Measurements from ENCODE around the gene MASP2.
"Not testable (repeated sequence)": the region's sequence is repeated elsewhere in the genome, so short reads cannot be mapped to it uniquely, and the experiment has no call there.

MASP2 gene

DNA sequence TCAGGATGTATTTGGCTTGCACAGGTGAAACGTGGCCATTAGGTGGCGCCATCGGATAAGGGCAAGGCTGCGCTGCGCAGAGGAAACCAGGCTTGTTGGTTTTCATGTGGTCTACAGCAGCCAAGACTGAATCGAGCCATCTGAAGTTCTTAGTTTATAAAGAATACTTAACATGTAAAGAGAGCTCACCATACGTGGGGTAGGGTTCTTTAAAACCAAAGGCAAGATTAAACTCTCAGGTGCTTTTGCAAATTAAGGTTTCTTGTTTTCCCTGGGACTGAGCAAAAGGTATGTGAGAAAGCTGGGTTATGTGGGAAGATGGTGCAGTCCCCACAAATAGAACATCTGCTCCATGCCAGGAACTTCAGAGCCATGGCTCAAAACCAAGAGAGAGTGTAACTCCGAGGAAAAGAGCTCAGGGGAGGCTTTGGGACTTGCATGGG is 9.3 kb downstream of the MASP2 start:
- peak; percentile 78 for DNase-seq (ENCODE audit: low spot score)

DNA sequence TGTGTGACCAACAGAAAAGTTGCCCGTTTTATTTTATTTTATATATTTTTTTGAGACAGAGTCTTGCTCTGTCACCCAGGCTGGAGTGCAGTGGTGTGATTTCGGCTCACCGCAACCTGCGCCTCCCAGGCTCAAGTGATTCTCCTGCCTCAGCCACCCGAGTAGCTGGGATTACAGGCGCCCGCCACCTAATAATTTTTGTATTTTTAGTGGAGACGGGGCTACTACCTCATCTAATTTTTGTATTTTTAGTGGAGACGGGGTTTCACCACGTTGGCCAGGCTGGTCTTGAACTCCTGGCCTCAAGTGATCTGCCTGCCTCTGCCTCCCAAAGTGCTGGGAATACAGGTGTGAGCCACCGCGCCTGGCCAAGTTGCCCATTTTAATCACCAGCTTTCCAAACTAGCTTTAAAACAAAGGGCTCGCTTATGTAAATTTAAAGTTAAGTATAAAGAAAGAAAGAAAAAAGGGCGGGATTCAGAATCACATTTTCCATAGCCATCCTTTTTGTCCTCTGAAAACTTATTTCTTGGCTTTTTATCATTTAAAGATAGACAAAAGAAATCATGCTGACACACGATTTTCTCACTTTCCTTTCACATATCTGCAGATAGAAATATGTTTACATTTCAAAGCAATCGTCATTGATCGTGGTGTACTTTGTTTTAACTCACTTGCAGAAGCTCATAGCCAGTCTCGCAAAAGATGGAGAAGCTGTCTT is 9.9 kb downstream of the MASP2 start:
- not testable (repeated sequence) for DNase-seq (ENCODE audit: low spot score)

DNA sequence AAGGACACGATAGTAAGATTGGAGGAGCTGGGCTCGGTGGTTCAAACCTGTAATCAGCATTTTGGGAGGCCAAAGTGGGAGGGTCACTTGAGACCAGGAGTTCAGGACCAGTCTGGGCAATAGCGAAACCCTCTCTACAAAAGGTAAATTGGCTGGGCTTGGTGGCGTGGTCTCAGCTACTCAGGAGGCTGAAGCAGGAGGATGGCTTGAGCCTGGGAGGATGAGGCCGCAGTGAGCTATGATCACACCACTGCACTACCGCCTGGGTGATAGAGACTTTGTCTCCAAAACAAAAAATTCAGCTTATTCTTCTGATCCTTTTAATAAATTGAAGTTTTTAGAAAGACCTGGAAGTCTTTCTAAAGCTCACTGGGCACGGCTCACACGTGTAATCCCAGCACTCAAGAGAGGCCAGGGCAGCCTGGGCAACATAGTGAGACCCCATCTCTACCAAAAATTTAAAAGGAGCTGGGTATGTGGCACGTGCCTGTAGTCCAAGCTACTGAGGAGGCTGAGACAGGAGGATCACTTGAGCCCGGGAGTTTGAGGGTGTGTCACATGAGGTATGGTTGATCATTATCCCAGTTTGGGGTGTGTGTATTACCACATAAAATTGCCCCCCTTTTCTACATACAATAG is 15.3 kb downstream of the MASP2 start:
- no peak for DNase-seq (ENCODE audit: low spot score)

DNA sequence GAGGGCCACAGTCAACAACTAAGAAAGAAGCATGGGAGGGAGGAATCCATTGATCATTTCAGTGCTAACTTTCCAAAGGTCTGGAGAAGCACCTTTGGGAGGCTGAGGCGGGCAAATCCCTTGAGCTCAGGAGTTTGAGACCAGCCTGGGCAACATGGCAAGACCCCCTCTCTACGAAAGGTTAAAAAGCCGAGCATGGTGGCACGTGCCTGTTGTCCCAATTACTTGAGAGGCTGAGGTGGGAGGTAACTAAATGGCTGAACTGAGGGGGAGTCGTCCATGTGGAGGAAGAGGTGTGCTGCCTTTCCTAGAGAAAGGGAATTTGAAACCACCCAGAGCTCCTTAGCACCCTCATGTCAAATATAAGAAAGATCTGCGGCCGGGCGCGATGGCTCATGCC is 16.2 kb downstream of the MASP2 start:
- DNase-seq (ENCODE audit: low spot score), result no peak

DNA sequence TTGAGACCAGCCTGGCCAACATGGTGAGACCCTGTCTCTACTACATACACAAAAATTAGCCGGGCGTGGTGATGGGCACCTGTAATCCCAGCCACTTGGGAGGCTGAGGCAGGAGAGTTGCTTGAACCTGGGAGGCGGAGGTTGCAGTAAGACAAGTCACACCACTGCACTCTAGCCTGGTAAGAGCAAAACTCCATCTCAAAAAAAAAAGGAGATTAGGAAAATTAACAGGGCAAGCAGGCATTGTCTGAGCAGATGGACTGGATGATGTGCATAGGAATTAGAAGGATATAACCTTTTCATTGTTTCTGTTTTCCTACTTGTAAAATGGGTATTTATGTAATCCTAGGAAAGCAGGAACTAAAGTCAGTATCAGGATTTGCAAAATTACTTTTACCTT is 19.0 kb downstream of the MASP2 start:
- DNase-seq (ENCODE audit: low spot score), result no peak

DNA sequence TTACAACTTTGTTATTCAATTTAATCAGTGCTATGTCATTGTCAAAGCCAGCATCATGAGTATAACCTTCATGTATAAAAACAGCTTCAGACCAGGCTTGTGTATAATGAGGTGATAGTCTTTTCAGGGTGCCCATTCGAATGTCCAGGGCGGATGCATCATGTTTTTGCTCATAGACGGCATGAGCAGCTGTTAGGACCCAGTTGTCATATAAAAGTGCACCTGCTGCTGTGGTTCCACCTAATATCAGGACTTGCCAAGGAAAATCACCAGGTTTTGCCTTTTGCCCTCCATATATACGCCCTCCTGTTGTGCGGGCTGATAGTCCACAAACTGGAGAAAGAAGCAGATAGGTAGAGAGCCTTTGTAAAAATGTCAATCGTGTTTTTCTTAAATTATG is 19.7 kb downstream of the MASP2 start:
- DNase-seq (ENCODE audit: low spot score), result no peak

DNA sequence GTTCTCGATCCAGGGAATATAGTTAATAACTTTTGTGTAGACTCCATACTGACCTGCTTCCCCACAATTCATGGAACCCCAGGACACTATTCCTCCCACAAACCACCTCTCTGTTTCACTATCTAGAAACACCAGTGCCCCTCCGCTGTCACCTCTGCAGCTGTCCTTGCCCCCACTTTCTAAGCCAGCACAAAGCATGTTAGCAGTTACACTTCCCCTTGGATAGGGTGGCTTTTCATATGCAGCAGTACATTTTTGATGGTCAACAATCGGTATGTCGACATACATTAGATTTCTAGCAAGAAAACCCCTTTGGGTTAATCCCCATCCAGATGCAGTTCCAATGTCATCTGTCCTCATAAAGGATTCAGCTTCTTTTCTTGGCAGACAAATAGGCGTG is 20.1 kb downstream of the MASP2 start:
- DNase-seq (ENCODE audit: low spot score), result no peak

DNA sequence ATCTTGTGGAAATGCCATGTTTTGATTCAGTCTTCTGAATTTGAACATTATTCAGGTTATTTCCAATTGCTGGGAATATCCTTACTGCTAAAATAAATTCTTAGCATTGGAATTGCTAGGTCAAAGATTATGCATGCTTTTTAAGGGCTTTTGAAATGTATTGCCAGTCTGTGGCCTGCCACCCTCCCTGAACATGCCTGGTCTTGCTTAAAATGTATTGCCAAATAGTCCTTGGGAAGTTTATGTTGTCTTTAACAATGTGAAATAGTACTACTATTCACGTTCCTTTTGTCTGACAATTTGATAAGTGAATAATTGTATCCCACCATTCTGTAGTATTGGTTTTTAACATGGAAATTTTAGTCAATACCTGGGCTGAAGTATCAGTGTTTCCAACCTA is 21.0 kb downstream of the MASP2 start:
- DNase-seq (ENCODE audit: low spot score), result no peak

DNA sequence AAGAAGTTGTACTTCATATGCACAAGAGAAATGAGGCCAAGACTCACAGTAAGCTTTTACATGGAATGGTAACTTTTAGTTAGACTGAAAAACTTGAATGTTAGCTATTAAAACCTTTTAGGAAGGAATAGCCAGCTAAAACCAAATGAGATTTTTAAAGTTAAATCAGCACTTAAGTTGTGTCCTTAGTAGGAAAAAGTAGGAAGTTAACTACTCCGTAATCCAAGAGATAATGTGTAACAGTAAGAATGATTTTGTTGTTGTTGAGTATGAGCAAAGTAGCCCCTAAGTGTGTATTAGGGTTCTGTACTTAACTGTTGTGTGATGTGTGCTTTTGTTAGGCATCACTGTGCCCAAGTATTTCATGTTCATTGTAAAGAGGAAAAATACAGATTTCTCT is 21.4 kb downstream of the MASP2 start:
- DNase-seq (ENCODE audit: low spot score), result no peak

DNA sequence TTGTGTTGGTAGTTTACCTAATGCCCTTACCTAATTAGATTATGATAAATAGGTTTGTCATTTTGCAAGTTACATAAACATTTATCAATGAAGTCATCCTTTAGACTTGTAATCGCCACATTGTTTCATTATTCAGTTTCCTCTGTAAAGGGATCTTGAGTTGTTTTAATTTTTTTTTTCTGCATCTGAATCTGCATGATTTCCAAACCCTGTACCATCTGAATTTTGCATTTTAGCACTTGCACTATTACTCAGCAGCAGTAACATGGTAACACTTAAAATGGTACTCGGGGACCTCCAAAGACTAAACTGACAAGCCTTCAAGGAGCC is 22.2 kb downstream of the MASP2 start:
- no peak for DNase-seq (ENCODE audit: low spot score)

DNA sequence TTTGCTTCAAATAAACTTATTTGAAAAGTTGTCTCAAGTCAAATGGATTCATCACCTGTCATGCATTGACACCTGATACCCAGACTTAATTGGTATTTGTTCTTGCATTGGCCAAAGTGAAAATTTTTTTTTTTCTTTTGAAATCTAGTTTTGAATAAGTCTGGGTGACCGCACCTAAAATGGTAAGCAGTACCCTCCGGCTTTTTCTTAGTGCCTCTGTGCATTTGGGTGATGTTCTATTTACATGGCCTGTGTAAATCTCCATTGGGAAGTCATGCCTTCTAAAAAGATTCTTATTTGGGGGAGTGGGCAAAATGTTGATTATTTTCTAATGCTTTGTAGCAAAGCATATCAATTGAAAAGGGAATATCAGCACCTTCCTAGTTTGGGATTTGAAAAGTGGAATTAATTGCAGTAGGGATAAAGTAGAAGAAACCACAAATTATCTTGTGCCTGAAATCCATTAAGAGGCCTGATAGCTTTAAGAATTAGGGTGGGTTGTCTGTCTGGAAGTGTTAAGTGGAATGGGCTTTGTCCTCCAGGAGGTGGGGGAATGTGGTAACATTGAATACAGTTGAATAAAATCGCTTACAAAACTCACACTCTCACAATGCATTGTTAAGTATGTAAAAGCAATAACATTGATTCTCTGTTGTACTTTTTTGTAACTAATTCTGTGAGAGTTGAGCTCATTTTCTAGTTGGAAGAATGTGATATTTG is 22.7 kb downstream of the MASP2 start:
- no peak for DNase-seq (ENCODE audit: low spot score)

DNA sequence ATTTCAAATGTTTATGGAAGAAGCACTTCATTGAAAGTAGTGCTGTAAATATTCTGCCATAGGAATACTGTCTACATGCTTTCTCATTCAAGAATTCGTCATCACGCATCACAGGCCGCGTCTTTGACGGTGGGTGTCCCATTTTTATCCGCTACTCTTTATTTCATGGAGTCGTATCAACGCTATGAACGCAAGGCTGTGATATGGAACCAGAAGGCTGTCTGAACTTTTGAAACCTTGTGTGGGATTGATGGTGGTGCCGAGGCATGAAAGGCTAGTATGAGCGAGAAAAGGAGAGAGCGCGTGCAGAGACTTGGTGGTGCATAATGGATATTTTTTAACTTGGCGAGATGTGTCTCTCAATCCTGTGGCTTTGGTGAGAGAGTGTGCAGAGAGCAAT is 23.8 kb downstream of the MASP2 start:
- DNase-seq (ENCODE audit: low spot score), result no peak

DNA sequence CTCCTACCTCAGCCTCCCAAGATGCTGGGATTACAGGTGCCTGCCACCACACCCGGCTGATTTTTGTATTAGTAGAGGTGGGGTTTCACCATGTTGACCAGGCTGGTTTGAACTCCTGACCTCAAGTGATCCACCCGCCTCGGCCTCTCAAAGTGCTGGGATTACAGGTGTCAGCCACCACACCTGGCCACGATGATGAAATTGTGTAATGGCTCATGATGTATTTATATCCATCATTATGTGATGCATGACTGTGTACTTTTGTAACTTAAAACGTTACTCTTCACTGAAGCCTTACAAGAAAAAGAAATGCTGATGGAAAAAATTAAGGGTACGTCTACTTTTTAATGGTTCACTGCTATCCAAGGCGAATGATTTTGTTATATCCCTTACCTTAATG is 27.1 kb downstream of the MASP2 start:
- DNase-seq (ENCODE audit: low spot score), result no peak

DNA sequence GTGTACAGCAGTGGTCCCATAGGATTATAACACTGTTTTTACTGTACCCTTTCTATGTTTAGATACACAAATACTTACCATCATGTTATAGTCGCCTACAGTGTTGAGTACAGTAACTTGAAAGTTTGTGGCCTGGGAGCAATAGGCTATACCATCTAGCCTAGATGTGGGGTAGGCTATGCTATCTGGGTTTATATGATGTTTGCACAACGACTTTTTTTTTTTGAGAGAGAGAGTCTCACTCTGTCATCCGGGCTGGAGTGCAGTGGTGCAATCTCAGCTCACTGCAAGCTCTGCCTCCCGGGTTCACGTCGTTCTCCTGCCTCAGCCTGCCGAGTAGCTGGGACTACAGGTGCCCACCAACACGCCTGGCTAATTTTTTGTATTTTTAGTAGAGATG is 27.7 kb downstream of the MASP2 start:
- not testable (repeated sequence) for DNase-seq (ENCODE audit: low spot score)

DNA sequence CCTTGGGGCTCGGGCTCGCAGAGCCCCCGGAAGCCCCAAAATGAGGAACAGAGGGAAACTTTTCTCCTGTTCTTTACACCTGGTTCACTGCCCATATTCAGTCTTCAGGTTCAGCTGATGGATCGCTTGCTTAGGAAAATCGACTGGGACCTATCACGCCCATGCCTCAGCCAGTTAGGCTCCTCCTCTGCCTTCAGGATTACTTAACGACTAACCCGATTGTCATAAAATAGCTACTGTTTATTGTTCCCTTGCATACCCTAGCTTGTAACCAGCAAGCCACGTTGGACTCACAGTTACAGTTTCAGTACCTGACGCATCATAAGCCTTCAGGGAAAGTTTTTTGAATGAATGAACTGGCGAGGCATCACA is 33.9 kb downstream of the MASP2 start:
- DNase-seq (ENCODE audit: low spot score), result peak; percentile 17

DNA sequence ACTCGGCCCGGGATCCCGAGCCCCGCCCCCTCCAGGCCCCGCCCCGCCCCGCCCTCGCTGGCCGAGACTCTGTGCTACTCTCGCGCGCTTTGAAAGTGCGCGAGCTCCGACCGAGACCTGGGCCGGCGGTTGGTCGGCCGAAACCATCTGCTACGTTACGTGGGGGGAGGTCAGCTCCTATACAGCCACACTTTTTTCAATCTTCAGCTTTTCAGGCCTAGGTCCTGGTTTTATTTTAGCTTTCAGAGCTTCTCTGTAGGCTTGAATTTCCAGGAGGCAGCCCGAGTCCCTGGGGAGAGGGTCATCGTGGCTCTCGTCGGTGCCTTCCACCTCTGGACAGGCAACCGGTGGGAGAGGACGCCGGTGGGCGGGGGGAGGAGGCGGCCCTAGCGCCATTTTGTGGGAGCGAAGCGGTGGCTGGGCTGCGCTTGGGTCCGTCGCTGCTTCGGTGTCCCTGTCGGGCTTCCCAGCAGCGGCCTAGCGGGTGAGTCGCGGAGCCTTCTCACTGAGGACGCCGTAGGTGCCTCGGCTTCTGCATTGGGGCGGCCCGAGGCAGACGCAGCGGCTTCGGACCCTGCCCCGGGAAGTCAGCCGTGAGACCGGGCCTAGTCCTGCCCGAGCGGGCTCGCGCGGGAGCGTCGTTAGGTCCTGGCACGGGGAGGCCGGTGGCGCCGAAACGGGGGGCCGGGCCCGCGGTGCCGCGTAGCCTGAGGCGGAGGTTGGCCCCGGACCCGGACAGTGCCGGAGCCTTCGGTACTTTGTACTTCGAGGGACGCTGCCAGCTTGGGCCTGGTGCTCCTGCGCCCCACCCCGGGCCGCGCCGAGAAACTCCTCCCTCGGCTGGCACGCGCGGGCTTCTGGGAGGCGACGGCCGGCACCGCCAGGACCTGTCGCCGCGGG is 34.5 kb downstream of the MASP2 start, which contains the start of gene TARDBP:
TSS of gene TARDBP (plus strand) at position 395 of the 900 bp plus-strand sequence. CDS start 1,074 bp downstream, outside the sequence.
- DNase-seq (ENCODE audit: low spot score), result peak; percentile 87

DNA sequence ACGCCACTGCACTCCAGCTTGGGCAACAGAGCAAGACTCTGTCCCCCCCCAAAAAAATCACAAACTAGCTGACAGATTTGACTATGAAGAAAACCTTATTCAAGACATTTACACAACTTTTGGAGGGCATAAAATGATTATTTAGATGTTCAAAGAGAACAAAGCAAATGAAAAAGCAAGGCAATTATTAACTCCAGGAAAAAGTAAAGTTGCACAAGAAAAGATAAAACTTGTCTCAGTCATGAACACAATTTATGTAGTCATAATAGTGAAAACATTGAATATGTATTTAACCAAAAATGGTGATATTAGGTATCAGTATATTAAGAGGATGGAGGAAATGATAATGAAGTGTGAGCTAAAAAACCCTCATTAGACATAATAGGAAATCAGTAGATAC is 46.5 kb downstream of the MASP2 start:
- DNase-seq (ENCODE audit: low spot score), result no peak

DNA sequence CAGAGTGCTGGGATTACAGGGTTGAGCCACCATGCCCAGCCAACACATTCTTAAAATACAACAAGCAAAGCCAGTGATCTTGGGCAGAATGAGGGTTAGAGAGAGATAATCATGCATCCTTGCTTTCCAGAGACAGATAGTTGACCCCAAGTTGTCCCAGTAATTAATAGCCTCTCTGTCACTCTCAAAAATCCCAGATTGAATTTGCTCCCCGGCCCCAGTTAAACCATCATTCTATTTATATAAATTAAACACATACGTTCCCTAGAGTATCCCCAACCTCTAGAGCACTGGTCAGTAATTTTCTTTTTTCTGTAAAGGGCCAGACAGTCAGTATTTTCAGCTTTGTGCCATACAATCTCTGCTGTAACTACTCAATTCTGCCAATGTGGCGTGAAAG is 50.9 kb downstream of the MASP2 start:
- DNase-seq (ENCODE audit: low spot score), result no peak

DNA sequence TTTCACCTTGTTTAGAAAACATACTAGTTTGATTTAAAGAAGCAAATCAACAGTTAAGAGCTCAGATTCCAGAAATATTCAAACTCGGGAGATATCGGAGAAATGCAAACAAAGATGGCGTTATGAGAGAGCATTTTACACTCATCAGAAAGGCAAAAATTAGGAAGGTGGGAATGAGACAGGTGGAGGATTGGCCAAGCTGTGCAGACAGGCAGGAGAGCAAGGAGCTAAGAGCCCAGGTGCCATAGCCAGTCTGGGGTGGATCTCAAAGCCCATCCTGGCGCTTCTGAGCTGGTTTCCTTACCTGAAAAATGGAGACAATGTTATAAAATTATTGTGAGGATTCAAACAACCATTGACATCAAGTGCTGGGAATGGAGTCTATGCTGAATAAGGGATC is 54.2 kb downstream of the MASP2 start:
- no peak for DNase-seq (ENCODE audit: low spot score)

DNA sequence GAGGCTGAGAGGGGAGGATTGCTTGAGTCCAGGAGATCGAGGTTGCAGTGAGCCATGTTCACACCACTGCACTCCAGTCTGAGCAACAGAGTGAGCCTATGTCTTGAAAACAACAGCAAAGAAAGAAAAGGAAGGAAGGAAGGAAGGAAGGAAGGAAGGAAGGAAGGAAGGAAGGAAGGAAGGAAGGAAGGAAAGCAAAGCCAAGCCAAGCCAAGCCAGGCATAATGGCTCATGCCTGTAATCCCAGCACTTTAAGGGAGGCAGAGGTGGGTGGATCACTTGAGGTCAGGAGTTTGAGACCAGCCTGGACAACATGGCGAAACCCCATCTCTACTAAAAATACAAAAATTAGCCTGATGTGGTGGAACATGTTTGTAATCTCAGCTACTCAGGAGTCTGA is 55.0 kb downstream of the MASP2 start:
- not testable (repeated sequence) for DNase-seq (ENCODE audit: low spot score)

DNA sequence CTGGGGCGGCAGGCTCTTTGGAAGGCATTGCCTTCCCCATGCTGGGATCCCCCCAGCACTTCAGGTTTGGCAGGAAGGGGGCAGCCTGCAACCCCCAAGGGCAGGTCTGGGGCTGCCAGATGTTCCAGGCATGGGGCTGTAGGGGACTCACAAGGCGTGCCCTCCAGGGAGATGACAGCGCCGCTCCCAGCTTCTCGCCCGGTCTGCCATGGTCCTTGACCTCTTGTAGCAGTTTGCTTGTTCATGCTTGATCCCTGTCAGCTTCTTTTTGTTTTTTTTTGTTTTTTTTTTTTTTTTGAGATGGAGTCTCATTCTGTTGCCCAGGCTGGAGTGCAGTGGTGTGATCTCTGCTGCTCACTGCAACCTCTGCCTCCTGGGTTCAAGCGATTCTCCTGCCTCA is 56.2 kb downstream of the MASP2 start:
- DNase-seq (ENCODE audit: low spot score), result no peak

DNA sequence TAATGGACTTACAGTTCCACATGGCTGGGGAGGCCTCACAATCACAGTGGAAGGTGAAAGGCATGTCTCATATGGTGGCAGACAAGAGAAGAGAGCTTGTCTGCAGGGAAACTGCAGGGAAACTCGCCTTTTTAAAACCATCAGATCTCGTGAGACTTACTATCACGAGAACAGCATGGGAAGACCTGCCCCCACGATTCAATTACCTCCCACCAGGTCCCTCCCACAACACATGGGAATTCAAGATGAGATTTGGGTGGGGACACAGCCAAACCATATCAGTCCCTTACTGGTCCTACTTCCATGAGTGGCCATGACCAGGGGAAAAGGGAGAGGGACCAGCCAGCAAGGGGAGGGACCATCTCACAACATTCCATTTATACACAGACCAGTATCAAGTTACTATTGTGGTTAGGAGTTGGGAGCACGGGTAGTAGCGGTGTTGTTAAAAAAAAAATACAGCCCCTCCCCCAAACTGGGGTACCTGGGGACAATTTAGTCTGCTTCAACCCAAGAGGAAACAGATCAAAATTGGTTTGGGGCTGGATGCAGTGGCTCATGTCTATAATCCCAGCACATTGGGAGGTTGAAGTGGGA is 57.0 kb downstream of the MASP2 start:
- DNase-seq (ENCODE audit: low spot score), result peak; percentile 53
